SK-N-DZ (cell line): ENCODE data around the gene LARGE2. TPM values are rescaled to one million over a fixed set of nuclear protein-coding genes. Genes with fewer than 3 reads are reported as not detected.

Experiments
- DNase-seq: peaks from one replicate; pipeline ENCODE4 v3.0.0-alpha.2; 2015; ENCODE audit warnings: low spot score
- polyA plus RNA-seq, 2 experiments: library from polyadenylated mRNA; depleted of rRNA; stranded (reverse); fragments of >200 nt; gene quantifications; 2 replicates each; pipeline ENCODE4 v1.2.3, GENCODE V29; 2014

The LARGE2 gene
- 5.8 and 11.4 TPM in 2 replicates for polyA plus RNA-seq (2014; cell fraction: cytosol; rRNA removed)
- polyA plus RNA-seq (2014; cell fraction: nucleus; rRNA removed), result 10.6 and 13.5 TPM in 2 replicates

DNA sequence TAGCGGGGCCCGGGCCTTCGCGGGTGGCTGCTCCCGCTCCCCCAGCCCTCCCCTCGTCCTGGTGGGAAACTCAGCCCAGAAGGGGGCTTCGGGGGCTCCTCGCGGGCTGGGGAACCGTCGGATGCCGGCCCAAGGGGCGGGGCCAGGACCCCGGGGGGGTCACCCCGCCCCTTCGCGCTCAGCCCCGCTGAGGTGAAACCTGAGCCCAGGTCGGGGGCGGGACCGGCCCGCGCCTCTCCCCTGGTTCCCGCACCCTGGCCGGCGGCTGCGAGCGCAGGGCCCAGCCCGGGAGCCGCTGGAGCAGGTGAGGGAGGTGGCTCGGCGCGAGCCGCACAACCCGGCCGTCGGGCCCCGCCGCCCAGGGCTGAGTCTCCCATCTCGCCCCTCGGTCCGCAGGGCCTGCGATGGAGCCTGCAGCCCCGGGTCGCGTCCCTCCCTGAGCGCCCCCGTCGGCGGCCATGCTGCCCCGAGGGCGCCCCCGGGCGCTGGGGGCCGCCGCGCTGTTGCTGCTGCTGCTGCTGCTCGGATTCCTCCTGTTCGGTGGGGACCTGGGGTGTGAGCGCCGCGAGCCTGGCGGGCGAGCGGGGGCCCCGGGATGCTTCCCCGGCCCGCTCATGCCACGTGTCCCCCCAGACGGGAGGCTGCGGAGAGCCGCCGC is at the start of gene LARGE2:
LARGE2 (plus strand) TSS at position 232 of the 658 bp plus-strand sequence; CDS start at position 459, 227 bp downstream.
- DNase-seq, result no peak

DNA sequence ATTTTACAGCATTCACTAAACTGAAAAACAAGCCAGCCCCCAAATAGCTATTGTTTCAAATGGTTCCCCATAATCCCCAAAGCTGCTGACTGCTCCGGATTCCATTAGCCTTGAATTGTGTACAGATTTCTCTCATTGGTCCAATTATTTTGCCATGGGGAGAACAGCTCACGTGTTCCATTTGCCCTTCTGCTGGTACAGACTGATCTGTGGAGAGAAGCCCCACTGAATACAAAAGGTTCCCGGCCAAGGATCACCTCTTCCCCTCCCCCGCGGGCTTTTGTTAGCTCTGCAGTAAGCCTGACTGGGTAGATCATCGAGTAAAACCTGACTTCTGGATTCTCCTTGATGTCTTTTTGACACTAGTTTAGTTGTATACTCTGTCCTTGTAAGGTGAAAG is 46.1 kb upstream of the LARGE2 start:
- DNase-seq, result no peak

DNA sequence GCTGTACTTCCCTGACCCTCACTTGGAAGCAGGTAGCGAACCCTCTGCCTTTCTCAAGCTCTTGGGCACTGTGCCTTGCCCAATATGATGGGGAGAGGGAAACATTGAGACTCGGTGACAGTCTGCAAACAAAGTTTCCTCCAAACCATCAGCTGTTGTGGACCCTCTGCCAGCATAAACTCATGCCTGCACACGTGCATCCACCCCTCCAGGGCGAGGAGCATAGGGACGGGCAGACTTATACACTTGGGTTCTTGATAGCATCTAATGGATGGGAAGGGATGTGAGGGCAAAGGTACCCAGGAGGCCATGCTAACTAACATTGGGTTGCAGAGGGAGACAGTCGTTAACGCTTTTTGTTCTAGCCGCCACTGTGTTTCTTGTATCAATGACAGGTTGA is 45.2 kb upstream of the LARGE2 start:
- DNase-seq, result no peak

DNA sequence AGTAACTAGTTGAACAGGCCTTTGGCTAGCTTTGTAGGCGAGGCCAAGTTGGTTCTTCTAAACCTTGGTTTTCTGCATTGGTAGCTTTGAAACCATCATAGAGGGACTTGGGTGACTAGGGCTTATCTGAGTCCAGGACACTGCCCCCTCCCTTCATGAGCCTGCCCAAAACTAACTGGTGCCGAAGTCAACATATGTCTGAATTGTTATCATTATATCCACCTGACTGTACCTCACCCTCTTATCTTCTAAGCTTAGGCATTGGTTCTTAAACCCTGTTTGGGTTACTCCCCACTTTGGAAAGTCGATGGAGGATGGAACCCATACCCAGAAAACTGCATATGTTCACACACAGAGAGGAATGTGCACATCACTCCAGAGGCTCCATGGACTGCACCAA is 44.6 kb upstream of the LARGE2 start:
- no peak for DNase-seq

DNA sequence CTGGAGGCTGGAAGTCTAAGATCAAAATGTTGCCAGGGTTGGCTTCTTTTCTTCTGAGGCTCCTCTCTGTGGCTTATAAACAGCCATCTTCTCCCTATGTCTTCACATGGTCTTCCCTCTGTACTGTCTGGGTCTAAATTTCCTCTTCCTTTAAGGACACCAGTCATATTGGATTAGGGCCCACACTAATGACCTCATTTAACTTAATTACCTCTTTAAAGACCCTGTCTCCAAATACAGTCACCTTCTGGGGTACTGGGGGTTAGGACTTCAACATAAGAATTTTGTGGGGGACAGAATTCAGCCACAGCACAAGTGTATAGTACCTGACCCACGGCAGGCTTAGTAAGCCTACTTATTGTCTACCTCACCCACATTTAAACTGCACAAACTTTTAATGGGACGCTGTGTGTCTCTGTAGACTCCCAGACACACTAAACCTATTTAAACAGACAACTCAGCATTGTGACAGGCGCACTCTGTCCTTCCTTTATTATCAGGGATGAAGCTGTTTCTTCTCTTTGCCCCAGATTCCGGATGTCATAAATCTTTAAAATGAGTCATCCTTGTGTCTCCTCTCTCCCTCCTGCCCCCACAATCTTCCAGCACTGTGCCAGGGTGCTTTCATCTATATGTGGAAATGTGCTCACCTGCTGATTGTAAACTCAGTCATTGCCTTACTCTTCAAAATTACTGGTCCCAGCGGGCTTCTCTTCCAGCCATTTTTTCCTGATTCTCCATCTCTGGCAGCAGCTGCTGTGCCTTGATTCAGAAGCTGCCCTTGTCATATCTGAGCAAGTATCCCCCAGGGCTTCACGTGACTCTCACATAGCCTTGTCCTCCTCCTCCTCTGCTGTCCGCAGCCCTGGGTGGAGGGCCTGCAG is 42.4 kb upstream of the LARGE2 start:
- peak; percentile 79 for DNase-seq

DNA sequence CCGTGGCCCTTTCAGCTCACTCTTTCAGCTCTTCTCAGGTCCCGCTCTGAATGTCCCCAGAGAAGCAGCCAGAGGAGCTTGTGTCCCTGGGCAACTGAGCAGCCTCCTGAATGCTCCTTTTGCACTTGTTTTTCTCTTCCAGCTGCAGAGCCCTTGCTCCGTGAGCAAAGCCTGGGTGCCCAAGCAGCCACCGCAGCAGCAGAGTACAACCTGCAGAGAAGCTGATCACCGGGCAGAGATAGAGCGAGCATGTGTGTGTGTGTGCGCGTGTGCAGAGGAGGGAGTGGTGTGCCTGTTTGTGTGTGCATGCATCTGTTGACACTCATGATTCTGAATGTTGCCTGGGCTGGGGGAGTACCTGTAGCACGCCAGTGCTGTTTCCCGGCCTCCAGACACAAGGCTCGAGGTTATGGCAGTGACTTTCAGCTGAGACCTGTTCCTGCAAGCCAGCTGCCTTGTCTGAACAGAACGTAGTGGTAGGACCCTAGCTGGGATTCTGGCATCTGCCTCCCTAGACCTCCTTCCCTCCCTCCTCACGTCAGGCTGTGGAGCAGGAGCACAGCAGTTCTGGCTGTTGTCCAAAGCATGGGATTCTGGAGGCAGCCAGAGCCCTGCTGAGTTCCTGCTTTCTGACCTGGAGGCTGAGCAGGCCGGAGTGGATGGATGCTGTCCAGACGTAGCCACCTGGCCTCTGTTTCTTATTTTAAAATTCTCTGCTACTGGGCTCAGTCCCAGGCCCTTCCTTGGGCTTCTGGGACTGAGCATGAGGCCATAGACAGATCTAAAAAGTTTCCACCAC is 41.5 kb upstream of the LARGE2 start:
- peak; percentile 49 for DNase-seq

DNA sequence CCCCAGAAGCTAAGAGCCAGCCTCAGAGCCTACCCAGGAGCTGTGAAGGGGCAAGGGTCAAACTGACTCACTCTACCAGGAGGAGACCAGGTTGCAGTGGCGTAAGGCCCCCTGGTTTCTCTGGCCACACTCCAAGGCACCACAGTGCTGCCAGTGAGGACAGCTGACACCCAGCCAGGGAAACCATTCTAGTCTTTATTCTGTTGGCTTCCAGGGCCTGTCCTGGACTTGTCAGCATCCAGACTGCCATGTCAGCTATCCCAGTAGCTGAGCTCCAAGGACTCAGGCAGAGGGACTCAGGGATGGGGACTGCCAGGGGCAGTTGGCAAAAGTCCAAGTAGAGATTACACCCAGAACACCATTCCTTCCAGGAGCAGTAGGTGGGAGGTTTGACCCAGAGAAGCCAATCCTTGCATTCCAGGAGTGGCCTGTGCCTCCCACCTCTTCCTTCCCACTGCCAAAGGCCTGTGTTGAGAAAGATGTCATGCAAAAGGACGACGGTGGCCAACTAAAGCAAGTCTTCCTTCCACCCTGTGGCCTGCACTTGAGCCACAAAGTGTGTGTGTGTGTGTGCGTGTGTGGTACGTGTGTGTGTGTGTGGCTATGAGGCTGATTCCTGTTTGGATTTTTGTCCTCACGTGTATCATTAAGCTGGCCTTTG is 40.6 kb upstream of the LARGE2 start:
- no peak for DNase-seq

DNA sequence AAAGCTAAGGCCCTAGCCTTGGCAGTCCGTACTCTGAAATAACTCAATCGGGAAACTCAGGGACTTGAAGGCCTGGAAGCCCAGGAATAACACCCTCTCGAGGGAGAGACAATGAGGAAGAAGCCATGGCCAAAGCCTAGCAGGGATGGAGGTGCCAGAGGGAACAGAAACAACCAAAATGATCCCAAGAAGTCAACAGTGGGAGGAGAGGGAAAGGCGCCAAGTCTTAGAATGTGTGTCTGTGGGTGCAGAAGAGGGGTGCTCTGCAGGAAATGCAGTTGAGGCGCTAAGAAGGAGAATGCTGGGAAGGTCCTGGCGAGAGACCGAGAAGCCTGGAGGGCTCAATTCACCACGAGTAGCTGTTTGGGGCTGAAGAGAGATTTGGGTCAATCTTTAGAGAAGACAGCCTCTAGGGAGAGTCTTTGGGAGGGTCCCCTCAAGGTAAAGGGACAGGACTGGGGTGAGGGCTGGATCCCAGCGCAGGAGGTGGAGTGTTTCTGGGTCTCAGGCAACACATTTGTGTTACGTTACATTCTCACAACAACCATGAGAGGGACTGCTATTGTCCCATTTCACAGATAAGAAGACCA is 37.8 kb upstream of the LARGE2 start:
- DNase-seq, result no peak

DNA sequence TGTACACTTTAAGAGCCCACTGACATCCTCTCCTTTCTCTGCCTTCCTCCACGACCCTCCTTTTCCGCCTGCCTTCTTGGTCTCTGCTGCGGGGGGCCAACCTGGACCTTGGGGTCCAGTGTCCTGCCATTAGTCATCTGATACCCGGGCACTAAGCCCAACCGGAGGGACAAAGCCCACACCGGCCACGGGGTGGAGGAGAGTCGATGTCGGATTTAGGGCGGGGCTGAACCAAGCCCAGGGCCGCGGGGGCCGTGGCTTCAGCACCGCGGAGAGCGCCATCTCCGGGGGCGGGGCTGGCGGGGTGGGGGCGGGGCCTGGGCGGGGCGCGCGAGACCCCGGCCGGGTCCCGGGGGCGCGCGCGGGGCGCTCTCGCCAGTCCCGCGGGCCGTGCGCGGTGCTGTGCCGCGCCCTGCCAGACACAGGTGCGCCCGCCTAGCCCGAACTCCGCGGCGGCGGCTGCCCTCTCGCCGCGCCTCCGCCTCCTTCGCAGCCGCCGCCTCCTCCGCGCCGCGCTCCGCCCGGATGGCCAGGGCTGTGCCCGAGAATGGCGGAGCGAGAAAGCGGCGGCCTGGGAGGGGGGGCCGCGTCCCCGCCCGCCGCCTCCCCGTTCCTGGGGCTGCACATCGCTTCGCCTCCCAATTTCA is 37.1 kb upstream of the LARGE2 start, which contains the start of gene MAPK8IP1:
MAPK8IP1 (plus strand) TSS at position 378 of the 647 bp plus-strand sequence; CDS start at position 548, 170 bp downstream.
- peak; percentile 73 for DNase-seq

DNA sequence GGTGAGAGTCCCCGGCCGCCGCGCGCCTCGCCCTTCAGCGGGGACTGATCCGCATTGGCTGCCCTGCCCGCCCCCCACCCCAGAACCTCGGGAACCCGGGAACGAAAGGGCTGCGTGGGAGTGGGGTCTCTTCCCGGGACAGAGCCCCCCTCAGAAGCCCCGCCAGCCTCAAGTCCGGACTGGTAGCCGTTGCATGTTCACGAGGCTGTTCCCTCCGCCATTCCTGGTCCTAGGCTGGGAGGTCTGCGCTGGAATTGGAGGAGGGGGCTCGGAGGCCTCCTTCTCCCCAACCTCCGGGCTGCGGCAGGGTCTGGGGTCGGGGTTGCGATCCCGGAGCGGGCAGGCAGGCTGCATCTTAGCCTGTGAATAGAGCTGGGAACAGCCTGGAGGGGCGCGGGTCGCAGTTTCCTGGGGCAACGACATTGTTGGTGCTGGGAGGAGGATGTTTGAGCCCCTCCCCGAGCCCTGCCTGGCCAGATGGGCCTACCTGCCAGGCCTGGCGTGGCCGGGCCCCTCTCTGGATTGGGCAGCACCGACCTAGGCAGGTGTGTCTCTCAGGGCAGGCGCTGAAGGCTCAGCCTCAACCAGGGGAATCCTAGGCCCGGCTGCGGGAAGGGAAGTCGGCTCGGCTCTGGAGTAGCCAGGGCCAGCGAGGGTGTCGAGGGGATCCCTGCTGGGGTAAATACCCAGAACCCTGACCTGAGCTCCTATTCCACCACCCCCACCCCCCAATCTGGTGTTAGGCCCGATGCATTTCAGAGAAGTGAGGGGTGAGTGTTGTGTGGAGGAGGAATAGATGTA is 36.3 kb upstream of the LARGE2 start:
- DNase-seq, result no peak

DNA sequence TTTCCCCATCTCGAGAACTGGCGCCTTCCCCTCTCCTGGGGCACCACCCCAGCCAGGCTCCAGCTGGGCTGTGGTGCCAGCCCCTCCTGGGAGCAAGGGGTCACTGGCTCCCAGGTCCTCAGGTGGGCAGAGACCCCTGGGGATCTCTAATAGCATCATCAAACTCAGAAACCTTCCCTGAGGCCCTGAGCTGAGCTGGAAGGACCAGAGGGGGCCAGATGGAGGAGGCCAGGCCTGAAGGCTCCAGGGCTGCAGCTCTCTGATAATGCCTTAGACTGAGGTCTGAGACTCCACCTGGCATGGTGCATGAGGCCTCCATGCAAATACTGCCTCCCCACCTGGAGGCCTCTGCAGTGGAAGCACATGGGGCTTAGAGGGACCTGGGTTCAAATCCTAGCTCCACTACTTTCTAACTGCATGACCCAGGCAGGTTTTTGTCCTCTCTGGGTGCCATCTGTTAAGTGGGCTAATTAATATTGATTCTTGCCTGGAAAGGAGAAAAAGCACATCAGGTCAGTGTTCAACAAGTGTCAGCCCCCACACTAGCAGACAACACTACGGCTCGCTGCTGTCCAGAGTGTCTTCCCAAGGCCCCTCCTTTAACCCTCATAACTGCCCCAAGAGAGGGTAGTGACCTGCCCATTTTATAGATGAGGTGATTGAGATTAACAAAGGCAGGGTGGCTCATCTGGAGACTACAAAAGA is 35.5 kb upstream of the LARGE2 start:
- no peak for DNase-seq

DNA sequence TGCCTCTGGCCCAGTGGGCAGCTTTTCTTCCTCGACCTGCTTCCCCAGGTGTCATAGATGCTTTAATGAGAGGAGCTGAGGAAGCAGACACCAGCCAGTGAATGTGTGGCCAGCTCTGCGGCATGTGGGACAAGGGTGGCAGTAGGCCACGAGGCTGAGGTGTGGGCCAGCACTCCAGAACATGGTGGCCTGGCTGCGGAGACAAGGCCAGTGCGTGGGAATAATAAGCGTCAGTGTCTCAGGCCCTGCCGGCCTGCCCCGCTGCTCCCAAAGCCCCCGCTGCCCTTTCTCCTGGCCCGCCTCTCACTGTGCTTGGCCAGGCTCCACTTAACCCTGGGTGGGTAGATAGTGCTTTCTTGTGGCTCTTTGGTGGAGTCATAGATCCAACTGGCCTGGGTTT is 34.9 kb upstream of the LARGE2 start:
- no peak for DNase-seq

DNA sequence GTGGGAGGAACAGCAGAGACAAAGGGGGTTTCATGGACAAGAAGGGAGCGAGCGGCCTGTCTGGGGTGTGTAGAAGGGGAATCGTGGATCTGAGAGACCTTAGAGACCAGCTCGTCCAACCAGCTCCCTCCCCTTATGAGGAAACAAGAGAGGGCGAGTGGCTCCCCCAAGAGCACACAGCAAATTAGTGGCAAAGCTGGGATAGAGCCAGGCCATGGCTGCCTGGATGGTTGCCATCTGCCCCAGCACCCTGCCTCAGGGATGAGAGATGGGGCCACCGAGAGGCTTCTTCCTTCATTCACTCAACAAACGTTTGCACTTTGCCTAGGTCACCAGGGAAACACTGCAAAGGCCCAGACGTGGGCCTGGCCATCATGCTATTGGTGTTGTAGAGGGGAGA is 32.9 kb upstream of the LARGE2 start:
- DNase-seq, result no peak

DNA sequence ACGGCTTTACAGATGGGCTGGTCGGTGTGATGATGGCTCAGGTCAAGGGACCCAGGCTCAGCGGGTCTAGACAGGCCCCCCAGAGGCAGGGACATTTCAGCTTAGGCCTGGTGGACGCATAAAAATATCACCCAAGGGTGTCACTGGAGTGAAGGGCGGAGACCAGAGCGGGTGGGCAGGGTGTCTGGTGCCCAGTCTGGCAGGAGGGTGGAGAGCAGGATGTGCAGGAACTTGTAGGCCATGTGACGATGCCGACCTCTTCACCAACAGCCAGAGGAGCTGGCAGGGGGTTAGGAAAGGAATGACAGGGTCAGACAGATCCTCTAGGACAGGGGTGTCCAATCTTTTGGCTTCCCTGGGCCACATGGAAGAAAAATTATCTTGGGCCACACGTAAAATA is 32.5 kb upstream of the LARGE2 start:
- no peak for DNase-seq

DNA sequence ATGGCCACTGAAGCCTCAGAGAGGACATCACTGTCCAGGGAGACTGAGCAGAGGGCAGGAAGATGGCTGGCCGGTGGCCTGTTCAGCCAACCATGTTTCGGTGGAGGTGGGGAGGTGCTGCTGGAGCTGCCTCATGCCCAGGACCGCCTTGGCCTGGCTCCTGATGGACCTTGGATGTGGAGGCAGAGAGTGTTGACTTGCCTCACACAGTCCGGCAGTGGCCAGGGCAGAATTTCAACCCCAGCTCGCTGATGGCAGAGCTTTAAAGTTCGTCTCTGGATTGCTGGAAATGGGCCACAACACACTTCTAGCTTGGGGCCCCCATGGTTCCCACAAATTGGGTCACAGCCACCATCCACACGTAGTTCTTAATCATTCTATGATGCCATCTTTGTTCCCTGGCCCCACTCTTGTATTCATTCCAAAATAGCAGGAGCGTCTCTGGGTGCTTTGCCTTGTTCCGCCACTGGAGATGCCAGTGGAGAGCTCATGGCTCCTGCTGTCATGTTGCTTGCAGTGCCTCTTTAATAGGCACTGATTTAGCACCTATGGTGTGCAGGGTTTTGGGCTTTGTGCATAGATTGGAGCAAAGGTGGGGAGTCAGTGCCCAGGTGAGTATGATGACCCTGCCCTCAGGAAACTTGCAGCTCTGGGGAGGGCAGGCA is 31.4 kb upstream of the LARGE2 start:
- no peak for DNase-seq

DNA sequence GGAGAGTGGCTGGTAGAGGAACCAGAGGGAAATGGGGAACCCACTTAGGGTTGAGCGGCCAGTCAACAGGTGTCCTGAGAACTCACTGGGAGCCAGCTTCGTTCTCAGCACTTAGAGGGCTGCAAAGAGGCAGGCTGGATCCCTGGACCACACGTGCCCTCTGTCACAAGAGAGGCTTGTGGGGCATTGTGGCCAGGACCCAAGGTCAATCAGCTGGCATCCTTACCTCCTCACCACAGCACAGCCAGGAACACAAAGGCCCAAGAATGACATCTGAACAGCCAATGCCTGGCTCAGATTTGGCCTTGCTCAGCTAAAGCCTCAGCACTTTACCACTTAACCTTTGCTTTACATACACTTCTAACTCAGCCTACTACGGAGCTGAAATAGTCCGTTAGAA is 29.6 kb upstream of the LARGE2 start:
- no peak for DNase-seq

DNA sequence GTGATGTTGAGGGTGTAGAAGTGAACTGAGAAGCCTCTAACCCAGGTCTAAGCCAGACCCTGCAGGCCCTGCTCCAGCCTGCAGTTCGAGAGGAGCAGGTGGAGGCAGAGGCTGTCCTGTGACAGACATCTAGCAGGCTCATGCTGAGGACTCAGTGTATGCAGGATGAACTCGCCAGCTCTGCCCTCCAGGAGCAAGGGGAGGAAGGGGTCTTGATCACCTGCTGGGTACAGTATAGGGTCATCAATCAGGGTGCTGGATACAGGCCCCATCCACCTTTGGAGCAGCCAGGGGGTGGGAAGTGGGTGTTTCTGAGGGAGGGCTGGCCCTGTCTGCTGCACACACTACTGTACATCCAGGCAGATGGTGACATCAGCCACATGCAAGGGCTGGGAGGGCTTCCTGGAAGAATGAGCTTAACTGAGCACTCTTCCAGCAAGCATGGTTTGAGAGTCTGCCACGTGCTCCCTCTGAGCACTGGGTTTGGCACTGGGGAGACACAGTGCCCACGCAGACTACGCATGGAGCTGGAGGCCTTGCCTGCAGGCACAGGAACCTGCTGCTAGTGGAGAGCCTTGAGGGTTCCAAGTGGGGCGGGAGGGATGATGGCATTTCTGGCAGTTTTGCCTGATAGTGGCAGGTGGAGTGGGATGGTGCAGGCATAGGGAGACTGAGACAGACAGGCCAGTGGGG is 27.8 kb upstream of the LARGE2 start:
- no peak for DNase-seq
